Coronary artery (tissue), 2 donors: ENCODE measurements around the gene GPC2.
"Not testable (repeated sequence)": the region's sequence is repeated elsewhere in the genome, so short reads cannot be mapped to it uniquely, and the experiment has no call there.

Experiments used
- DNase-seq: peaks from one replicate; pipeline ENCODE4 v3.0.0-alpha.2; 2017; ENCODE audit warnings: low spot score
- H3K27ac ChIP-seq, 2 donors: fragments of 200-600 bp; sonication (generic); one replicate each; pipeline ENCODE4 v1.5.1; 2016 to 2019
- H3K4me3 ChIP-seq: fragments of 200-600 bp; sonication (generic); 2 replicates; pipeline ENCODE4 v1.5.1; 2016; ENCODE audit warnings: mild to moderate bottlenecking, moderate library complexity
- TF ChIP-seq, protein P1 (sequence below): fragments of 200-600 bp; sonication (generic); IDR thresholded peaks from one replicate; pipeline ENCODE4 v1.5.1; 2019; ENCODE audit warnings: antibody characterized with exemption

GPC2 gene

DNA sequence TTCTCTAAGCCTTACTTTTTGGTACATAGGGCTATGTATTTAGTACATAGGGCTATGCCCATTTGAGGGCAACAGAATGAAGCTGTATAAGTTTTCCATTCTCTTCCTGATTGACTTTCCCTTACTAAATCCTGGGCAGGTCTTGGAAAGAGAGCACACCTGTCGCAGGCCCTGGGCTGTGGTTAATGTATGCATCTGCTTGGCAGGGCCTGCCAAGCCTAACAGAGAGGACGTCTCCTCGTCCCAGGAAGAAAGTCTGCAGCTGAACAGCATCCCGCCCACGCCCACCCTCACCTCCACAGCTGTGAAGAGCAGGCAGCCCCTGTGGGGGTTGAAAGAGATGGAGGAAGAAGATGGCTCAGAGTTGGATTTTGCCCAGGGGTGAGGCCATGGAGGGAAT, 33.6 kb upstream of the GPC2 start:
- no peak overlapping the region for H3K27ac ChIP-seq

DNA sequence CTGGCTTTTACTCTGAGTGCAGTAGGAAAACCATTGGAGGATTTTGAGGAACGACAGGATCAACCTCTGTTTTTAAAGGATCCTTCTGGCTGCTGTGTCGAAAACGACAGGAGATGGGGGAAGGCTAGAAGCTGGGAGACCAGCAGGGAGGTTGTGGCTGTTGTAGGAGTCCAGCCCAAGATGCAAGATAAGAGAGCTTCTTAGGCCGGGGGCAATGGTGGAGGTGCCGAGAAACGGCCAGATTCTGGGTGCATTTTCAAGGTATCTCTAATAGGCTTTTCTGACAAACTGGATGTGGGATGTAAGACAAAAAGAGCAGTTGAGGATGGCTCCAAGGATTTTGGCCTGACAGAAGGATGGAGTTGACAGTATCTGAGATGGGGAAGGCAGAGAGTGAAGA, 32.3 kb upstream of the GPC2 start:
- H3K27ac ChIP-seq: no peak overlapping the region
- no peak for DNase-seq
- TF ChIP-seq, protein P1, sequence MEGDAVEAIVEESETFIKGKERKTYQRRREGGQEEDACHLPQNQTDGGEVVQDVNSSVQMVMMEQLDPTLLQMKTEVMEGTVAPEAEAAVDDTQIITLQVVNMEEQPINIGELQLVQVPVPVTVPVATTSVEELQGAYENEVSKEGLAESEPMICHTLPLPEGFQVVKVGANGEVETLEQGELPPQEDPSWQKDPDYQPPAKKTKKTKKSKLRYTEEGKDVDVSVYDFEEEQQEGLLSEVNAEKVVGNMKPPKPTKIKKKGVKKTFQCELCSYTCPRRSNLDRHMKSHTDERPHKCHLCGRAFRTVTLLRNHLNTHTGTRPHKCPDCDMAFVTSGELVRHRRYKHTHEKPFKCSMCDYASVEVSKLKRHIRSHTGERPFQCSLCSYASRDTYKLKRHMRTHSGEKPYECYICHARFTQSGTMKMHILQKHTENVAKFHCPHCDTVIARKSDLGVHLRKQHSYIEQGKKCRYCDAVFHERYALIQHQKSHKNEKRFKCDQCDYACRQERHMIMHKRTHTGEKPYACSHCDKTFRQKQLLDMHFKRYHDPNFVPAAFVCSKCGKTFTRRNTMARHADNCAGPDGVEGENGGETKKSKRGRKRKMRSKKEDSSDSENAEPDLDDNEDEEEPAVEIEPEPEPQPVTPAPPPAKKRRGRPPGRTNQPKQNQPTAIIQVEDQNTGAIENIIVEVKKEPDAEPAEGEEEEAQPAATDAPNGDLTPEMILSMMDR: no peak

More for the DNA sequence above, 33.6 kb upstream of the GPC2 start:
- H3K4me3 ChIP-seq: no peak overlapping the region
- TF ChIP-seq, protein P1: no peak
- no peak for DNase-seq

DNA sequence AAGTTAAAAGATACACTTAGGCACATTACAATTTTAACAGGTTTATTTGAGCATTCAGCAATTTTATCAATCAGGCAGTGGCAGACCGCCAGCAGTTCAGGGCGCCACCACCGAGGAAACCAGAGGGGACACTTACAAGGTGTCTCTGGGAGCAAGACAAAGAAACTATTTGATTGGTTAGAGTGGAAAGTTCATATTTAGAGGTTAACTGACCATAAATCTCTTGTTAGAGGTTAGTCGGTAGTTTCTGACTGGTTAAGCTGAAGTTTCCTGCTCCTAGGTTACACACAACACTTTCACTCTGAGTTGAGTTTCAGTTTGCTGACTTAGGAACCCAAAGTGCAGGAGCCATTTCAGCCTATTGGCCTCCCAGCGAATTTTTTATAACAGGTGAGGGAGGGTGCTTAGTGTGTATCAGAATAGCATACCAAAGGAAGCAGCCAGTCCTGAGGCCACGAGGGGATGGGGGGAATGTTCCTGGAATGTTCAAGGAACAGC, 31.8 kb upstream of the GPC2 start:
- TF ChIP-seq, protein P1: no peak
- Histone ChIP-seq H3K27ac (no peak overlapping the region), H3K4me3 (no peak overlapping the region)
- DNase-seq: no peak

More for the DNA sequence above, 32.3 kb upstream of the GPC2 start:
- H3K4me3 ChIP-seq: no peak overlapping the region

DNA sequence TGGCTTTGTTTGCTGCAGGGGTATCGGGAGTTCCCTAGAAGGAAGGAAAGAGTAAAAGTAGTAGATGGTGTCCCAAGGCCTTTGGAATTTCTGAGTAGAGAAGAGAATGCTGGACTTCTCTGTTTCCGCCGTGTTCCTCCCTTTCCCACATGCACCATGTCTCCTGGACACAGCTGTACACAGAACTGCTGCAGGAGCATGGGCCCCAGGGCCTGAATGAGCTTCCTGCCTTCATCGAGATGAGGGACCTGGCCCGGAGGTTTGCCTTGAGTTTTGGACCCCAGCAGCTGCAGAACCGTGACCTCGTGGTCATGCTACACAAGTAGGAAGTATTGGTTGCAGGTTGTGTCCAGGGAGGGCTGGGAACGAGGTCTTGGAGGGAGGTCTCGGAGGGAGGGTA, 27.3 kb upstream of the GPC2 start:
- DNase-seq: no peak
- no peak overlapping the region for H3K4me3 ChIP-seq
- H3K27ac ChIP-seq: no peak overlapping the region
- TF ChIP-seq, protein P1: no peak

DNA sequence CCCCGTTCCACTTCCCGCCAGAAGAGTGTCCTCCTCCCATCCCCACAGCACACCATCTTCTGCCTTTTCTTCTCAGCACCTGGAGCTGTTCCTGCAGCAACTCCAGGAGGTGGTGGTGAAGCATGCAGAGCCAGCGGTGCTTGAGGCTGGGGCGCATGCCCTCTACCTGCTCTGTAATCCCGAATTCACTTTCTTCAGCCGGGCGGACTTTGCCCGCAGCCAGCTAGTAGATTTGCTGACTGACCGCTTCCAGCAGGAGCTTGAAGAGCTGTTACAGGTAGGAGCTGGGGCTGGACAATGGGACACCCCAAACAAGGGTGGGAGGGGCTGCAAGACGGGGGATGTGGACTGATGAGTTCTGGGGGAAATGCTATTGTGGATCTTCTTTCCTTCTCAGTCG, 23.5 kb upstream of the GPC2 start:
- Histone ChIP-seq H3K27ac (no peak overlapping the region), H3K4me3 (no peak overlapping the region)
- TF ChIP-seq, protein P1: no peak
- no peak for DNase-seq

DNA sequence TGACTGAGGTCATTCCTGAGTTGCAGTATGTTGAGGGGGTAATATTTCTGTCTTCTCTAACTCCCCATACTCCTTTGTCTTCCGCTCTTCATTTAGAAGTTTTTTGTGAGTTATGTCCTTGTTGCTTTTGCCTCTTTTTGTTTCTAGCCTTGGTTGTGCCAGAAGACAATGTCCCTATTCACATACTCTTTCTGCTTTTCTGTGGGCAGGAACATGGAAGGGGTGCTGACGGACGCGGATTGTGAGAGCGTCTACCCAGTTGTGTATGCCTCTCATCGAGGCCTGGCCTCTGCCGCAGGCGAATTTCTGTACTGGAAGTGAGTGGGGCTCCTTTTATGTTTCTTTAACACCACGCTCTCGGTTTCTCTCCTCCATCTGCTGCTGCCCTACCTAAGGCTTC, 21.1 kb upstream of the GPC2 start:
- no peak overlapping the region for H3K4me3 ChIP-seq
- TF ChIP-seq, protein P1: no peak
- DNase-seq: no peak
- no peak overlapping the region for H3K27ac ChIP-seq

DNA sequence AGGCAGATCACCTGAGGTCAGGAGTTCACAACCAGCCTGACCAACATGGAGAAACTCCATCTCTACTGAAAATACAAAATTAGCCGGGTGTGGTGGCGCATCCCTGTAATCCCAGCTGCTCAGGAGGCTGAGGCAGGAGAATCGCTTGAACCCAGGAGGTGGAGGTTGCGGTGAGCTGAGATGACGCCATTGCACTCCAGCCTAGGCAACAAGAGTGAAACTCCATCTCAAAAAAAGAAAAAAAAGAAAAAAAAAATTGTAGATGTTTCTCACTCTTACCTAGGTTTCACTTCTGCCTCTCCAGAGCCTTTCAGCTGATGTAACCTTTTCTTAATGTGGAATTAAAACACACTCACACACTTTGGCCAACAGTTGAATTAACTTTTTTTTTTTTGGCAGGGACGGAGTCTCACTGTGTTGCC, 18.7 kb upstream of the GPC2 start:
- DNase-seq, H3K27ac ChIP-seq: not testable (repeated sequence)

DNA sequence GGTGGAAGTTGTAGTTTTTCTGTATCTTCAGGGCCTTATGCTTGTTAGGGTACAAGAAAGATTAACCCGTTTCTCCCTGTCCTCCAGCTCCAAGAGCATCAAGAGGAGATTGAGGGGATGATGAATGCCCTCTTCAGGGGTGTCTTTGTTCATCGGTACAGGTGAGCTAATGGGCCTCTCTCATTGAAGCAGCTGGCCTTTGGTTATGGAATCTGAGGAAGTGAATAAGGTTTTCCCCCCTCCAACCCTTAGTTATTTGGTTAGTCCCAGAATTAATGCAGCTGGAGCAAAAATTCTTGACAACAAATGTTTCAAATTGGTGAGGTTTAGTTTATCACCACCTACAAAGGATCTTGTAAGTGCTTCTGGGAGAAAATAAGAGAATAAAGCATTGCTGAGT, 18.0 kb upstream of the GPC2 start:
- H3K27ac ChIP-seq: no peak overlapping the region
- no peak for DNase-seq
- no peak overlapping the region for H3K4me3 ChIP-seq
- TF ChIP-seq, protein P1: no peak

More for the DNA sequence above, 18.7 kb upstream of the GPC2 start:
- H3K4me3 ChIP-seq: not testable (repeated sequence)
